Caco-2 (cell line): ENCODE results near the gene CLIC5. TPM values are rescaled to one million over a fixed set of nuclear protein-coding genes. Genes with fewer than 3 reads are reported as not detected.

ENCODE experiments used
- BruUV-seq: library from RNA; stranded (reverse); fragments of 400-500 nt; replicated peaks from 2 replicates; lab custom pipeline; 2021; lab: Mats Ljungman, UMichigan
- CTCF ChIA-PET: fragments of 300-600 bp; sonication (Branson Sonifier 250); formaldehyde crosslinking; loops from one replicate; lab custom pipeline; 2022; ENCODE audit warnings: antibody characterized with exemption; lab: Charles Lee
- POLR2A ChIA-PET: fragments of 300-600 bp; sonication (Branson Sonifier 250); formaldehyde crosslinking; loops from one replicate; lab custom pipeline; 2022; ENCODE audit warnings: antibody characterized with exemption; lab: Charles Lee
- DNase-seq, 2 experiments: peaks; one replicate each; pipeline versions ENCODE4 v3.0.0 to v3.0.0-alpha.2; 2020 to 2022
- H3K27me3 ChIP-seq: replicated peaks from 2 replicates; pipeline ENCODE4 v1.6.0; 2011; ENCODE audit warnings: low read length; ENCODE audit not compliant: control insufficient read depth, insufficient read depth
- H3K36me3 ChIP-seq: 2 replicates; pipeline ENCODE4 v1.5.1; 2011; ENCODE audit warnings: low read length; ENCODE audit not compliant: control insufficient read depth, insufficient read depth
- H3K4me1 ChIP-seq: fragments of 250-450 bp; sonication (Bioruptor Pico); 2 replicates; pipeline ENCODE4 v1.5.1; 2020; ENCODE audit warnings: mild to moderate bottlenecking
- H3K4me3 ChIP-seq: 2 replicates; pipeline ENCODE4 v1.5.1; 2011; ENCODE audit warnings: low read depth, mild to moderate bottlenecking, control low read depth, low read length
- H3K9me3 ChIP-seq: fragments of 250-450 bp; sonication (Bioruptor Pico); 2 replicates; pipeline ENCODE4 v1.5.1; 2020; ENCODE audit warnings: mild to moderate bottlenecking, moderate library complexity
- H3K27ac Mint-ChIP-seq: one replicate; pipeline ENCODE4 v1.8.0; 2022; ENCODE audit warnings: mixed read lengths; ENCODE audit not compliant: unreplicated experiment
- H3K27me3 Mint-ChIP-seq: one replicate; pipeline ENCODE4 v1.8.0; 2022; ENCODE audit warnings: mixed read lengths; ENCODE audit not compliant: insufficient read depth, unreplicated experiment
- H3K36me3 Mint-ChIP-seq: one replicate; pipeline ENCODE4 v1.8.0; 2022; ENCODE audit warnings: mild to moderate bottlenecking, mixed read lengths; ENCODE audit not compliant: insufficient read depth, unreplicated experiment
- H3K4me1 Mint-ChIP-seq: one replicate; pipeline ENCODE4 v1.8.0; 2022; ENCODE audit warnings: low read depth, mixed read lengths; ENCODE audit not compliant: unreplicated experiment
- H3K4me3 Mint-ChIP-seq: one replicate; pipeline ENCODE4 v1.8.0; 2022; ENCODE audit warnings: mild to moderate bottlenecking, moderate library complexity, mixed read lengths; ENCODE audit not compliant: unreplicated experiment
- H3K9me3 Mint-ChIP-seq: one replicate; pipeline ENCODE4 v1.8.0; 2022; ENCODE audit warnings: mixed read lengths; ENCODE audit not compliant: unreplicated experiment
- CTCF ChIP-seq, 2 experiments: fragments of 200-600 bp in 1 of 2; IDR thresholded peaks; 1 replicate in 1 of 2; 2 replicates in 1 of 2; pipeline versions ENCODE4 v1.5.1 to v1.8.0; 2011 to 2022; ENCODE audit warnings: antibody characterized with exemption in 1 of 2, control low read depth in 1 of 2, inconsistent platforms in 1 of 2, low read depth in 1 of 2, low read length in 1 of 2, mild to moderate bottlenecking in 1 of 2, moderate library complexity in 1 of 2; ENCODE audit not compliant: insufficient read depth in 1 of 2, severe bottlenecking in 1 of 2, unreplicated experiment in 1 of 2
- intact Hi-C: fragments of 100-400 bp; cut with micrococcal nuclease; formaldehyde crosslinking; loops from one replicate; pipeline ENCODE4 v1.10.0; 2022; ENCODE audit not compliant: unreplicated experiment
- total RNA-seq: library from RNA; stranded (reverse); gene quantifications from 2 replicates; pipeline ENCODE4 v1.2.3, GENCODE V29; 2022

CLIC5 gene
- total RNA-seq, 1 experiment from 2014 or later: 15.1 TPM

- no peaks in the 10 kb centered on the region for H3K27me3 ChIP-seq
- Mint-ChIP-seq H3K4me1 (peaks cover 11% of the 10 kb centered on the region), H3K9me3 (peaks cover 12% of the 10 kb centered on the region), H3K36me3 (no peaks in the 10 kb centered on the region), H3K4me3 (no peak overlapping the region), H3K27me3 (no peaks in the 10 kb centered on the region), H3K27ac (no peak overlapping the region)
- no peak for TF ChIP-seq CTCF (IDR thresholded peaks at IDR 0.05; ENCODE audit: insufficient read depth in 1 of 2, low read depth in 1 of 2, low read length in 1 of 2, severe bottlenecking in 1 of 2, unreplicated experiment in 1 of 2)
- ChIA-PET CTCF (no interaction called here), POLR2A (no interaction called here)
- no peaks in the 10 kb centered on the region for H3K9me3 ChIP-seq
- BruUV-seq: no TSS peak
- H3K36me3 ChIP-seq: no peaks in the 10 kb centered on the region
- no peak for DNase-seq
- H3K4me1 ChIP-seq: peaks cover 8% of the 10 kb centered on the region
- intact Hi-C loops: no loop called here
- H3K4me3 ChIP-seq: no peak overlapping the region
Measured at GRCh38 chr6:45971287-45971686, 44.4 kb downstream of the CLIC5 start.

GRCh38 chr6:45970326-45970725 lies 45.3 kb downstream of the CLIC5 start:
- Histone ChIP-seq H3K36me3 (no peaks in the 10 kb centered on the region), H3K4me1 (peaks cover 18% of the 10 kb centered on the region), H3K9me3 (no peaks in the 10 kb centered on the region), H3K4me3 (no peak overlapping the region), H3K27me3 (no peaks in the 10 kb centered on the region)
- H3K4me1 Mint-ChIP-seq: peaks cover 17% of the 10 kb centered on the region
- peaks cover 12% of the 10 kb centered on the region for H3K9me3 Mint-ChIP-seq
- TF ChIP-seq CTCF (IDR thresholded peaks at IDR 0.05; ENCODE audit: insufficient read depth in 1 of 2, low read depth in 1 of 2, low read length in 1 of 2, severe bottlenecking in 1 of 2, unreplicated experiment in 1 of 2): no peak
- no peak for DNase-seq
- no peaks in the 10 kb centered on the region for H3K27me3 Mint-ChIP-seq
- H3K4me3 Mint-ChIP-seq: no peak overlapping the region
- POLR2A ChIA-PET: no interaction called here
- CTCF ChIA-PET: no interaction called here
- no TSS peak for BruUV-seq
- peaks cover 5% of the 10 kb centered on the region for H3K36me3 Mint-ChIP-seq
- intact Hi-C loops: no loop called here
- no peak overlapping the region for H3K27ac Mint-ChIP-seq

GRCh38 chr6:45969883-45970282 lies 45.8 kb downstream of the CLIC5 start:
- no TSS peak for BruUV-seq
- peaks cover 3% of the 10 kb centered on the region for H3K9me3 ChIP-seq
- H3K27me3 Mint-ChIP-seq: no peaks in the 10 kb centered on the region
- no peak overlapping the region for H3K4me3 ChIP-seq
- H3K27ac Mint-ChIP-seq: no peak overlapping the region
- H3K36me3 Mint-ChIP-seq: peaks cover 5% of the 10 kb centered on the region
- no peaks in the 10 kb centered on the region for H3K27me3 ChIP-seq
- POLR2A ChIA-PET: no interaction called here
- intact Hi-C loops: no loop called here
- CTCF ChIA-PET: no interaction called here
- no peak for TF ChIP-seq CTCF (IDR thresholded peaks at IDR 0.05; ENCODE audit: insufficient read depth in 1 of 2, low read depth in 1 of 2, low read length in 1 of 2, severe bottlenecking in 1 of 2, unreplicated experiment in 1 of 2)
- H3K4me1 ChIP-seq: peaks cover 22% of the 10 kb centered on the region
- H3K4me3 Mint-ChIP-seq: no peak overlapping the region
- H3K36me3 ChIP-seq: no peaks in the 10 kb centered on the region
- no peak for DNase-seq
- peaks cover 21% of the 10 kb centered on the region for H3K4me1 Mint-ChIP-seq
- H3K9me3 Mint-ChIP-seq: peaks cover 9% of the 10 kb centered on the region
